HepG2 (cell line): ENCODE measurements around the gene FGD6. TPM values are rescaled to one million over a fixed set of nuclear protein-coding genes. Genes with fewer than 3 reads are reported as not detected.
A peak's percentile ranks its signal among the peaks of the same experiment; 100 is the strongest.

Source experiments
- CEBPG ChIP-seq: IDR thresholded peaks from 2 replicates; pipeline ENCODE4 v1.6.1; 2016
- GABPB1 ChIP-seq: IDR thresholded peaks from 2 replicates; pipeline ENCODE4 v1.6.1; 2016; ENCODE audit warnings: mild to moderate bottlenecking, missing genetic modification reagents, moderate library complexity, missing compliant biosample characterization
- HOXA3 ChIP-seq: sonication (generic); formaldehyde crosslinking; IDR thresholded peaks from 2 replicates; pipeline ENCODE4 v1.5.0; 2020; ENCODE audit warnings: missing genetic modification reagents
- HOXA9 ChIP-seq: sonication (generic); formaldehyde crosslinking; IDR thresholded peaks from 2 replicates; pipeline ENCODE4 v1.8.1; 2022; ENCODE audit warnings: missing genetic modification reagents, mild to moderate bottlenecking, moderate library complexity, borderline replicate concordance
- KMT2B ChIP-seq: IDR thresholded peaks from 2 replicates; pipeline ENCODE4 v1.6.1; 2016; ENCODE audit warnings: missing genetic modification reagents, missing compliant biosample characterization
- MYC ChIP-seq: sonication (generic); formaldehyde crosslinking; IDR thresholded peaks from 2 replicates; pipeline ENCODE4 v1.9.0; 2021; ENCODE audit warnings: missing genetic modification reagents, borderline replicate concordance
- SATB2 ChIP-seq: sonication (generic); formaldehyde crosslinking; IDR thresholded peaks from 2 replicates; pipeline ENCODE4 v1.5.0; 2020; ENCODE audit warnings: missing genetic modification reagents
- SOX13 ChIP-seq, 3 experiments: fragments of 450-650 bp in 1 of 3; sonication (generic) in 1 of 3; formaldehyde crosslinking in 1 of 3; IDR thresholded peaks in 2 of 3; conservative IDR thresholded peaks in 1 of 3; 2 replicates each; pipeline versions ENCODE4 v1.5.0 to v1.6.1; 2016 to 2020; ENCODE audit warnings: antibody characterized with exemption in 1 of 3, mild to moderate bottlenecking in 1 of 3, missing compliant biosample characterization in 1 of 3, missing genetic modification reagents in 1 of 3, moderate library complexity in 1 of 3
- SOX6 ChIP-seq, 2 experiments: fragments of 450-650 bp in 1 of 2; sonication (generic) in 1 of 2; formaldehyde crosslinking in 1 of 2; IDR thresholded peaks; 2 replicates each; pipeline versions ENCODE4 v1.4.0 to v1.6.1; 2017 to 2020; ENCODE audit warnings: antibody characterized with exemption in 1 of 2, mild to moderate bottlenecking in 1 of 2, missing genetic modification reagents in 1 of 2
- SP2 ChIP-seq: sonication (generic); formaldehyde crosslinking; IDR thresholded peaks from 2 replicates; pipeline ENCODE4 v1.5.1; 2020; ENCODE audit warnings: mild to moderate bottlenecking, missing genetic modification reagents
- SRF ChIP-seq: IDR thresholded peaks from 2 replicates; pipeline ENCODE4 v1.6.1; 2011; ENCODE audit warnings: mild to moderate bottlenecking, low read depth, low read length, moderate library complexity
- YEATS4 ChIP-seq: sonication (generic); formaldehyde crosslinking; IDR thresholded peaks from 2 replicates; pipeline ENCODE4 v1.4.0; 2020; ENCODE audit warnings: missing genetic modification reagents, borderline replicate concordance
- ZKSCAN8 ChIP-seq: IDR thresholded peaks from 2 replicates; pipeline ENCODE4 v1.6.1; 2016; ENCODE audit warnings: borderline replicate concordance, missing genetic modification reagents, missing compliant biosample characterization
- ZMAT3 ChIP-seq: sonication (generic); formaldehyde crosslinking; conservative IDR thresholded peaks from 2 replicates; pipeline ENCODE4 v1.7.0; 2021; ENCODE audit warnings: missing genetic modification reagents
- ZNF335 ChIP-seq: sonication (generic); formaldehyde crosslinking; IDR thresholded peaks from 2 replicates; pipeline ENCODE4 v1.4.0; 2020; ENCODE audit warnings: missing genetic modification reagents
- ZNF451 ChIP-seq: sonication (generic); formaldehyde crosslinking; IDR thresholded peaks from 2 replicates; pipeline ENCODE4 v1.5.0; 2020; ENCODE audit warnings: mild to moderate bottlenecking, missing genetic modification reagents
- ZNF557 ChIP-seq: sonication (generic); formaldehyde crosslinking; IDR thresholded peaks from 2 replicates; pipeline ENCODE4 v1.4.0; 2020; ENCODE audit warnings: missing genetic modification reagents
- ZNF563 ChIP-seq: sonication (generic); formaldehyde crosslinking; IDR thresholded peaks from 2 replicates; pipeline ENCODE4 v1.8.0; 2022; ENCODE audit warnings: mild to moderate bottlenecking, moderate library complexity, missing genetic modification reagents
- ZNF713 ChIP-seq: sonication (generic); formaldehyde crosslinking; IDR thresholded peaks from 2 replicates; pipeline ENCODE4 v1.4.0; 2020; ENCODE audit warnings: mild to moderate bottlenecking, missing genetic modification reagents
- ZNF790 ChIP-seq: sonication (generic); formaldehyde crosslinking; IDR thresholded peaks from 2 replicates; pipeline ENCODE4 v1.8.0; 2022; ENCODE audit warnings: missing genetic modification reagents, mild to moderate bottlenecking, borderline replicate concordance
- ZSCAN20 ChIP-seq: sonication (generic); formaldehyde crosslinking; IDR thresholded peaks from 2 replicates; pipeline ENCODE4 v1.4.0; 2020; ENCODE audit warnings: missing genetic modification reagents, mild to moderate bottlenecking, borderline replicate concordance
- polyA plus RNA-seq, 8 experiments: library from polyadenylated mRNA; depleted of rRNA in 3 of 8; stranded (reverse) in 7 of 8; unstranded in 1 of 8; fragments of >200 nt; fragmentation: Illumina TruSeq in 4 of 8; extraction: Trizol in 4 of 8; gene quantifications; 2 replicates each; pipeline versions ENCODE4 v1.2.1 to v1.2.3, GENCODE V29; 2011 to 2016; ENCODE audit warnings: low read depth in 4 of 8, missing spikeins in 1 of 8, mixed read lengths in 1 of 8; ENCODE audit not compliant: insufficient read depth in 1 of 8
- total RNA-seq, 5 experiments: library from RNA; depleted of rRNA; stranded (reverse); fragments of >200 nt; fragmentation: Illumina TruSeq; extraction: Trizol; gene quantifications; 2 replicates each; pipeline ENCODE4 v1.2.3, GENCODE V29; 2016; ENCODE audit warnings: low read depth in 1 of 5
- TF ChIP-seq, protein P1 (sequence below): sonication (generic); formaldehyde crosslinking; IDR thresholded peaks from 2 replicates; pipeline ENCODE4 v1.4.0; 2020; ENCODE audit warnings: mild to moderate bottlenecking, missing genetic modification reagents
- TF ChIP-seq, protein P2 (sequence below): sonication (generic); formaldehyde crosslinking; IDR thresholded peaks from 2 replicates; pipeline ENCODE4 v1.4.0; 2020; ENCODE audit warnings: missing genetic modification reagents

The FGD6 gene
- total and polyA plus RNA-seq, 2 of the 13 experiments (the other 11 are each of a cell fraction or from before 2014, with no cell fraction given): 2.2 to 4.3 TPM

DNA sequence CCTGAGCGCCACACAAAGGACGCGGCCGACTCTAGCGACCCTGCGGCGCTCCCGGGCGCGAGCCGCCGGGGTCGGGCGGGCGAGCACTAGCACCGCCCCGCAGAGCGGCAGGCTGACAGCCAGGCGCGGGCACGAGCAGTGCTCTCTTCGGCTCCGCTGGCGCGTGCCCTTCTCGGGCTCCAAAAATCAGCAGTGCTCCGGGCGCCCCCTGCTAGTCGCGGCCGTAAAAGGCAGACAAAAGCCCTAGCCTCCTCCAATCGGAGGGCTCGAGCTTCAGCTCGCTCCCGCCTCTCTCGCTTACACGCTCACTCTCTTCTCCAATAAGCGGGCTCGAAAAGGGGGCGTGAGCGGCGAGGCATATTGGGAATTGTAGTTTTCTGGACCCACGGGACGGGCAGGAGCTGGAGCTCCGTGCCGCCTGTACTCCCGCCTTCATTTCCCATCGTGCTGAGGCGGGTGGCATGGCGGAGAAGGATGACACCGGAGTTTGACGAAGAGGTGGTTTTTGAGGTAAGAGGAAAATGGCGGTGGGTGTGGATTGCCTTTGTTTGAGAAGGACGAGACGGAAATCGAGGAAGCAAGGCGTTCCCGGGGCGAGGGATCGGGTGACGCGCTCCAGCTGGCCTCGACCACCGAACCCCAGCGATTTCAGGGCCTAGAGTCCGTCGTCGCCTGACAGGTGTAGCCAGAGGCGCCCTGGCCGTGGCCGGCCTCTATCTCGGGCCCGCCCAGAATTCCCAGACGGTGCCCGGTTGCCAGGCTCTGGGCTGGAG, at the start of gene FGD6, which contains the start of gene VEZT (continued):
- peak; percentile 92 for TF ChIP-seq SRF
- TF ChIP-seq ZSCAN20 (CRISPR knock-in tag): peak; percentile 80; the same call in 1 of the 2 replicates
- TF ChIP-seq ZNF563 (CRISPR knock-in tag): peak; percentile 59; the same call in 1 of the 2 replicates
- peak; percentile 37; the same call in 1 of the 2 replicates for TF ChIP-seq ZNF451 (CRISPR knock-in tag)
- TF ChIP-seq HOXA9 (CRISPR knock-in tag): 0 out of 2 replicates have a peak, but pooled peaks have one; percentile 34
- peak; percentile 92 for TF ChIP-seq ZNF790 (CRISPR knock-in tag)
- TF ChIP-seq, protein P1, sequence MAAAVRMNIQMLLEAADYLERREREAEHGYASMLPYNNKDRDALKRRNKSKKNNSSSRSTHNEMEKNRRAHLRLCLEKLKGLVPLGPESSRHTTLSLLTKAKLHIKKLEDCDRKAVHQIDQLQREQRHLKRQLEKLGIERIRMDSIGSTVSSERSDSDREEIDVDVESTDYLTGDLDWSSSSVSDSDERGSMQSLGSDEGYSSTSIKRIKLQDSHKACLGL (CRISPR knock-in tag): 0 out of 2 replicates have a peak, but pooled peaks have one; percentile 41
- no peak for TF ChIP-seq SOX6 (IDR thresholded peaks at IDR 0.05)
- peak; percentile 37 for TF ChIP-seq SOX6 (CRISPR knock-in tag; IDR thresholded peaks at IDR 0.05)
- TF ChIP-seq MYC (CRISPR knock-in tag): peak; percentile 77; the same call in 1 of the 2 replicates
- peak; percentile 83 for TF ChIP-seq YEATS4 (CRISPR knock-in tag)
- peak; percentile 87 for TF ChIP-seq ZMAT3 (CRISPR knock-in tag)
- peak; percentile 86 for TF ChIP-seq KMT2B (CRISPR knock-in tag)
- peak; percentile 95 for TF ChIP-seq HOXA3 (CRISPR knock-in tag)
- no peak for TF ChIP-seq SOX13 (IDR thresholded peaks at IDR 0.05)
- peak in 1 of 2 experiments; percentile 44; a peak in 1 of 4 replicates for TF ChIP-seq SOX13 (CRISPR knock-in tag; conservative IDR thresholded peaks at IDR 0.05 in 1 of 2, IDR thresholded peaks at IDR 0.05 in 1 of 2)
- peak; percentile 75; the same call in 1 of the 2 replicates for TF ChIP-seq ZNF335
- peak; percentile 50; the same call in 1 of the 2 replicates for TF ChIP-seq ZKSCAN8
- TF ChIP-seq ZNF713 (CRISPR knock-in tag): no peak
- TF ChIP-seq SP2 (CRISPR knock-in tag): peak; percentile 97
- no peak for TF ChIP-seq SATB2 (CRISPR knock-in tag)
- TF ChIP-seq CEBPG (CRISPR knock-in tag): no peak
- TF ChIP-seq, protein P2, sequence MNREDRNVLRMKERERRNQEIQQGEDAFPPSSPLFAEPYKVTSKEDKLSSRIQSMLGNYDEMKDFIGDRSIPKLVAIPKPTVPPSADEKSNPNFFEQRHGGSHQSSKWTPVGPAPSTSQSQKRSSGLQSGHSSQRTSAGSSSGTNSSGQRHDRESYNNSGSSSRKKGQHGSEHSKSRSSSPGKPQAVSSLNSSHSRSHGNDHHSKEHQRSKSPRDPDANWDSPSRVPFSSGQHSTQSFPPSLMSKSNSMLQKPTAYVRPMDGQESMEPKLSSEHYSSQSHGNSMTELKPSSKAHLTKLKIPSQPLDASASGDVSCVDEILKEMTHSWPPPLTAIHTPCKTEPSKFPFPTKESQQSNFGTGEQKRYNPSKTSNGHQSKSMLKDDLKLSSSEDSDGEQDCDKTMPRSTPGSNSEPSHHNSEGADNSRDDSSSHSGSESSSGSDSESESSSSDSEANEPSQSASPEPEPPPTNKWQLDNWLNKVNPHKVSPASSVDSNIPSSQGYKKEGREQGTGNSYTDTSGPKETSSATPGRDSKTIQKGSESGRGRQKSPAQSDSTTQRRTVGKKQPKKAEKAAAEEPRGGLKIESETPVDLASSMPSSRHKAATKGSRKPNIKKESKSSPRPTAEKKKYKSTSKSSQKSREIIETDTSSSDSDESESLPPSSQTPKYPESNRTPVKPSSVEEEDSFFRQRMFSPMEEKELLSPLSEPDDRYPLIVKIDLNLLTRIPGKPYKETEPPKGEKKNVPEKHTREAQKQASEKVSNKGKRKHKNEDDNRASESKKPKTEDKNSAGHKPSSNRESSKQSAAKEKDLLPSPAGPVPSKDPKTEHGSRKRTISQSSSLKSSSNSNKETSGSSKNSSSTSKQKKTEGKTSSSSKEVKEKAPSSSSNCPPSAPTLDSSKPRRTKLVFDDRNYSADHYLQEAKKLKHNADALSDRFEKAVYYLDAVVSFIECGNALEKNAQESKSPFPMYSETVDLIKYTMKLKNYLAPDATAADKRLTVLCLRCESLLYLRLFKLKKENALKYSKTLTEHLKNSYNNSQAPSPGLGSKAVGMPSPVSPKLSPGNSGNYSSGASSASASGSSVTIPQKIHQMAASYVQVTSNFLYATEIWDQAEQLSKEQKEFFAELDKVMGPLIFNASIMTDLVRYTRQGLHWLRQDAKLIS (CRISPR knock-in tag): 0 out of 2 replicates have a peak, but pooled peaks have one; percentile 7
- TF ChIP-seq GABPB1 (CRISPR knock-in tag): peak; percentile 84
- TF ChIP-seq ZNF557 (CRISPR knock-in tag): no peak
